Spleen (tissue), 11 donors: Measurements from ENCODE around the gene SLCO2B1. TPM values are rescaled to one million over a fixed set of nuclear protein-coding genes. Genes with fewer than 3 reads are reported as not detected.

Source experiments
- DNase-seq: peaks from one replicate; pipeline ENCODE4 v3.0.0-alpha.2; 2020
- H3K27ac ChIP-seq, 8 donors: fragments of 200-600 bp; sonication (generic) in 7 of 8; 1 replicate in 4 of 8; 2 replicates in 4 of 8; pipeline versions ENCODE4 v1.5.0 to v1.8.0; 2016 to 2021; ENCODE audit warnings: inconsistent platforms in 4 of 8, mild to moderate bottlenecking in 4 of 8, moderate library complexity in 1 of 8
- H3K27me3 ChIP-seq, 7 donors: fragments of 200-600 bp; sonication (generic) in 6 of 7; replicated peaks in 1 of 7; 1 replicate in 4 of 7; 2 replicates in 3 of 7; pipeline versions ENCODE4 v1.5.0 to v1.8.0; 2016 to 2021; ENCODE audit warnings: inconsistent platforms in 3 of 7, mild to moderate bottlenecking in 1 of 7
- H3K36me3 ChIP-seq, 6 donors: fragments of 200-600 bp; sonication (generic) in 5 of 6; 1 replicate in 4 of 6; 2 replicates in 2 of 6; pipeline versions ENCODE4 v1.5.0 to v1.8.0; 2016 to 2021; ENCODE audit warnings: inconsistent platforms in 2 of 6
- H3K4me1 ChIP-seq, 6 donors: fragments of 200-600 bp; sonication (generic) in 5 of 6; 1 replicate in 3 of 6; 2 replicates in 3 of 6; pipeline versions ENCODE4 v1.5.0 to v1.8.0; 2016 to 2021; ENCODE audit warnings: inconsistent platforms in 3 of 6
- H3K4me3 ChIP-seq, 8 donors: fragments of 200-600 bp; sonication (generic) in 7 of 8; 1 replicate in 4 of 8; 2 replicates in 4 of 8; pipeline versions ENCODE4 v1.5.0 to v1.8.0; 2016 to 2021; ENCODE audit warnings: inconsistent platforms in 4 of 8, mild to moderate bottlenecking in 4 of 8, moderate library complexity in 2 of 8
- H3K9me3 ChIP-seq, 8 donors: fragments of 200-600 bp; sonication (generic) in 7 of 8; 1 replicate in 4 of 8; 2 replicates in 4 of 8; pipeline versions ENCODE4 v1.5.0 to v1.8.0; 2016 to 2021; ENCODE audit warnings: inconsistent platforms in 4 of 8
- CTCF ChIP-seq, 11 experiments: fragments of 200-600 bp in 7 of 11; fragments of 450-650 bp in 4 of 11; sonication (generic) in 4 of 11; IDR thresholded peaks in 8 of 11; conservative IDR thresholded peaks in 3 of 11; 1 replicate in 7 of 11; 2 replicates in 4 of 11; pipeline versions ENCODE4 v1.4.0 to v1.8.0; 2016 to 2021; ENCODE audit warnings: antibody characterized with exemption in 11 of 11, inconsistent platforms in 4 of 11, mild to moderate bottlenecking in 1 of 11
- POLR2A ChIP-seq, 3 donors: fragments of 450-650 bp; IDR thresholded peaks; one replicate each; pipeline ENCODE4 v1.5.1; 2017; ENCODE audit warnings: antibody characterized with exemption in 3 of 3, mild to moderate bottlenecking in 1 of 3
- POLR2AphosphoS5 ChIP-seq, 3 donors: sonication (generic); formaldehyde crosslinking; IDR thresholded peaks; one replicate each; pipeline ENCODE4 v1.5.1; 2017; ENCODE audit warnings: antibody characterized with exemption in 3 of 3
- WGBS, 5 donors: extraction: QIAGEN DNeasy Blood & Tissue Kit in 3 of 5; methylation state at CpG; one replicate each; pipeline versions ENCODE4 v1.1.5 to v1.1.7; 2013 to 2018; 5-methylcytosine and 5-hydroxymethylcytosine counted together
- intact Hi-C: fragments of 100-400 bp; cut with DNase I; formaldehyde crosslinking; loops from one replicate; pipeline ENCODE4 v1.15.0; 2023; ENCODE audit warnings: low total_unique reads
- polyA plus RNA-seq, 3 donors: library from polyadenylated mRNA; stranded (reverse); fragments of 200-250 nt; gene quantifications; one replicate each; pipeline ENCODE4 v1.2.1, GENCODE V29; 2013
- total RNA-seq, 7 donors: library from RNA; depleted of rRNA in 3 of 7; stranded (reverse); fragments of >200 nt in 3 of 7; fragmentation: NEBNext Ultra II Directional in 4 of 7; extraction: Animal tissue kit (Norgen Biotek cat#: 25700) in 4 of 7; gene quantifications; one replicate each; pipeline versions ENCODE4 v1.1.0 to v1.2.1, GENCODE V29; 2016 to 2021
- donor health status: healthy with polysubstance abuse.
- donor health status: DM: no; HTN: no; CAD: no; lungs with moderate emphysema.
- donor health status: DM: no; HTN: no; CAD: no.
- donor health status: Bipolar disorder and iron deficiency.
- donor health status: healthy.
- donor health status: DM: no; HTN: no; CAD: no.
- donor health status: DM: yes; HTN: yes; CAD: no.

Gene SLCO2B1
- total and polyA plus RNA-seq, 10 donors = 10.2 to 307 (median 132) TPM

DNA sequence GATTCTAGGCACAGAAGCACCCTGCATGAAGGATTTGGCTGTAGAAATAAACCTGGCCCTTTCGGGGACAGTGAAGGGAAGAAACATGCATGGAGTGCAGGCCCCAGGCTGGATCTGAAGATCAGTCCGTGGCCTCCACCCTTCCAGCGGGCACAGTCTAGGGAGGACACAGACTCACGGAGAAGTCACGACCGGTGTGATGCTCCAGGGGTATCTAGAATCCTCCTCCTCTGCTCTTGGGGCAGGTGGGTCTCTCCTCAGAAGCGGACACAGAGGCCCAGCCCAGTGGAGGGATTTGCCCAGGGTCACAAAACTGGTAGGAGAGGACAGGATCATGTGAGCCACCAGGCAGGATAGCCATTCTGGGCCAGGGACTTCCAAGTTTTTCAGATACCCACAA, 22.4 kb downstream of the SLCO2B1 start:
- TF ChIP-seq POLR2AphosphoS5 (IDR thresholded peaks at IDR 0.05) (no peak), POLR2A (IDR thresholded peaks at IDR 0.05) (no peak), CTCF (IDR thresholded peaks at IDR 0.05 in 8 of 11, conservative IDR thresholded peaks at IDR 0.05 in 3 of 11) (no peak)
- WGBS, 5 donors = 85 to 97% (median 93%) methylated on average over 7 of the region's 7 CpGs
- Histone ChIP-seq H3K27ac (peak overlapping the region in 2 of 8 donors; percentile 40 to 70), H3K27me3 (peaks cover 0 to 11% (median 0%) of the 10 kb centered on the region in 7 donors), H3K4me1 (peaks cover 0 to 17% (median 12%) of the 10 kb centered on the region in 6 donors), H3K4me3 (no peak overlapping the region), H3K36me3 (peaks cover 0 to 6% (median 0%) of the 10 kb centered on the region in 6 donors), H3K9me3 (no peaks in the 10 kb centered on the region)
- intact Hi-C loops = no loop called here
- no peak for DNase-seq

DNA sequence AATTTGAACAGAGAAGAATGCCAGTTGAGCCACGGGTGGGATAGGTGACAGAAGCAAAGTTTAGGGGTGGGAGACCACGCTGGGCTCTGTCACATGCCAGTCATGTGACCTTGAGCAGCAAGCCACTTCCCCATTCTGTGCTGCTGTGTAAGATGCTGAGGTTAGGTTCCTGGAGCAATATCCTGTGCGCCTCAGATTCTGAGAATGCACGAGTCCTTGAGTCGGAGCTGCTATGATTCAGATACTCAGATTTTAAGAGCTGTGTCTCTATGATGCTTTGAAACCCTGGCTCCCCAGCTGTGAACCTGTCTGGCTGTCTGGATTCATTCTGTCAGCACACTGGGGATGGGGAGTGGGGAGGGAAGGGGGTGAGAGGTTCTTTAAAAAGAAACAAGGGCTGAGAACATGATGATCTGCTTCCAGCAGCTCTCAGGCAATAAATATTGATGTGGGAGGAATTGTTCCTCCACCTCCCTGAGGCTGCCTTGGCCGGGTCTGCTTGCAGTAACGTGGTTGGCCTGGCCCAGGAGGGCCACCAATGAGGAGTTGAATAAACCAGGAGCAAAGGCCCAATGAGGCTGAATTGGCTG, 24.0 kb downstream of the SLCO2B1 start:
- no peak overlapping the region for H3K4me3 ChIP-seq
- peak overlapping the region in 6 of 8 donors; percentile 35 to 80 (median 56) for H3K27ac ChIP-seq
- H3K27me3 ChIP-seq = peaks cover 0 to 11% (median 0%) of the 10 kb centered on the region in 7 donors
- WGBS, 5 donors = 9 to 21% (median 16%) methylated on average over 7 of the region's 7 CpGs
- H3K9me3 ChIP-seq = no peaks in the 10 kb centered on the region
- peaks cover 0 to 17% (median 12%) of the 10 kb centered on the region in 6 donors for H3K4me1 ChIP-seq
- intact Hi-C loops = no loop called here
- H3K36me3 ChIP-seq = no peaks in the 10 kb centered on the region
- DNase-seq = no peak
- TF ChIP-seq POLR2AphosphoS5 (IDR thresholded peaks at IDR 0.05) = peak in 2 of 3 donors; percentile 25 to 63
- no peak for TF ChIP-seq POLR2A (IDR thresholded peaks at IDR 0.05)

DNA sequence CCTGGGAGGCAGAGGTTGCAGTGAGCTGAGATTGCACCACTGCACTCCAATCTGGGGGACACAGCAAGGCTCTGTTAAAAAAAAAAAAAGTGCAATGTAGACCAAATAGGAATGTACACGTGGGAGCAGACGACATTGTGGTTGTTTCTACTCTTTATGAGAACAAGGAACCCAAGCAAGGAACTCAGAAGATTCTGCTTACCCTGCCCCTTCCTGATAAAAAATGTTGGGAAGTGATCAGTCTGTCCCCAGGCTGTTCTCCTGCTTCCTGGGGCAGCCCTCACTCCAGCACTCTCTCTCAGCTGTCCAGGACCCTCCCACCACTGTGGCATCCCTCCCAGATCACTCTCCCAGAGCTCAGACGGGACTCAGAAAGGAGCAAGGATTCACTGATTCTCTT, 31.8 kb downstream of the SLCO2B1 start:
- Histone ChIP-seq H3K27me3 (peaks cover 0 to 28% (median 0%) of the 10 kb centered on the region in 7 donors), H3K27ac (peak overlapping the region in 4 of 8 donors; percentile 68 to 85 (median 74)), H3K4me1 (peaks cover 0 to 12% (median 0%) of the 10 kb centered on the region in 6 donors), H3K9me3 (no peaks in the 10 kb centered on the region), H3K36me3 (no peaks in the 10 kb centered on the region), H3K4me3 (no peak overlapping the region)
- WGBS, 5 donors = 22 to 52% (median 32%) methylated on average over 3 of the region's 3 CpGs
- DNase-seq = no peak
- intact Hi-C loops = no loop called here
- TF ChIP-seq POLR2A (IDR thresholded peaks at IDR 0.05) (no peak), POLR2AphosphoS5 (IDR thresholded peaks at IDR 0.05) (peak in 1 of 3 donors; percentile 31), CTCF (IDR thresholded peaks at IDR 0.05 in 8 of 11, conservative IDR thresholded peaks at IDR 0.05 in 3 of 11) (no peak)

DNA sequence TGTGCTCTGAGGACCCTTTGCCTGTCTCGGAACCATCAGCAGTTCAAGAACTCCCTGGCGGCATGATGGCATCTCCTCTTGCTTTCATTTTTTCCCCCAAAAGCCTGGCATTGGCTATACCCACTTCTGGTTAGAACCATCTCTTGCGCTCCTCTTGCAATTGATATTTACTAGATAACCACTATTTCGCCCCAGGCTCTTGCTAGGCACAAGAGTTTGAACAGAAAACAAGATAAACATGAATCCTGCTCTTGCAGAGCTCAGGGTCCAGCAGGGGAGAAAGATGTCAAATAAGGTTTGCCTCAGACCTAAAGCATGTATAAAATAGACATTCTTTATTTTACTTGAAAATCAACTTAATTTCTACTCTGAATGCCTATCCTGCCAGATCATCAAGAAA, 33.1 kb downstream of the SLCO2B1 start:
- peak overlapping the region in 2 of 8 donors; percentile 3 to 53 for H3K27ac ChIP-seq

More for the DNA sequence above, 33.1 kb downstream of the SLCO2B1 start:
- no peaks in the 10 kb centered on the region for H3K9me3 ChIP-seq
- H3K27me3 ChIP-seq = peaks cover 0 to 28% (median 0%) of the 10 kb centered on the region in 7 donors
- intact Hi-C loops = no loop called here
- H3K36me3 ChIP-seq = no peaks in the 10 kb centered on the region
- 85 to 96% (median 88%) methylated on average over 4 of the region's 4 CpGs for WGBS, 5 donors
- H3K4me3 ChIP-seq = no peak overlapping the region
- no peak for DNase-seq
- TF ChIP-seq CTCF (IDR thresholded peaks at IDR 0.05 in 8 of 11, conservative IDR thresholded peaks at IDR 0.05 in 3 of 11) (no peak), POLR2AphosphoS5 (IDR thresholded peaks at IDR 0.05) (no peak), POLR2A (IDR thresholded peaks at IDR 0.05) (no peak)
- peaks cover 0 to 24% (median 3%) of the 10 kb centered on the region in 6 donors for H3K4me1 ChIP-seq
